Vagina (tissue), 2 donors: ENCODE measurements around the gene DNMT1. TPM values are rescaled to one million over a fixed set of nuclear protein-coding genes. Genes with fewer than 3 reads are reported as not detected.

Experiments used
- DNase-seq, 2 donors: peaks; one replicate each; pipeline ENCODE4 v3.0.0-alpha.2; 2017; ENCODE audit errors: extremely low spot score in 2 of 2
- H3K27ac ChIP-seq: fragments of 200-600 bp; sonication (generic); one replicate; pipeline ENCODE4 v1.5.1; 2019
- H3K27me3 ChIP-seq: fragments of 200-600 bp; sonication (generic); one replicate; pipeline ENCODE4 v1.5.1; 2019
- H3K36me3 ChIP-seq, 2 donors: fragments of 200-600 bp; sonication (generic); one replicate each; pipeline ENCODE4 v1.5.1; 2017 to 2019
- H3K4me1 ChIP-seq: fragments of 200-600 bp; sonication (generic); one replicate; pipeline ENCODE4 v1.5.1; 2019
- H3K4me3 ChIP-seq, 2 donors: fragments of 200-600 bp; sonication (generic); 1 replicate in 1 of 2; 2 replicates in 1 of 2; pipeline ENCODE4 v1.5.1; 2016 to 2019
- H3K9me3 ChIP-seq: fragments of 200-600 bp; sonication (generic); one replicate; pipeline ENCODE4 v1.5.1; 2019
- POLR2A ChIP-seq, 2 donors: fragments of 450-650 bp; IDR thresholded peaks; one replicate each; pipeline ENCODE4 v1.6.1; 2017; ENCODE audit warnings: antibody characterized with exemption in 2 of 2, mild to moderate bottlenecking in 2 of 2, moderate library complexity in 2 of 2
- POLR2AphosphoS5 ChIP-seq, 2 donors: sonication (generic); formaldehyde crosslinking; IDR thresholded peaks; one replicate each; pipeline ENCODE4 v1.9.0; 2017; ENCODE audit warnings: antibody characterized with exemption in 2 of 2, mild to moderate bottlenecking in 2 of 2, low read depth in 1 of 2; ENCODE audit not compliant: insufficient read depth in 1 of 2
- intact Hi-C: fragments of 100-400 bp; cut with DNase I; formaldehyde crosslinking; loops from one replicate; pipeline ENCODE4 v1.15.1; 2023
- total RNA-seq: library from RNA; depleted of rRNA; stranded (reverse); fragments of >200 nt; gene quantifications from one replicate; pipeline ENCODE4 v1.2.3, GENCODE V29; 2016
- TF ChIP-seq, protein P1 (sequence below), 3 experiments: fragments of 450-650 bp in 2 of 3; fragments of 200-600 bp in 1 of 3; sonication (generic) in 1 of 3; IDR thresholded peaks; one replicate each; pipeline ENCODE4 v1.5.1; 2017 to 2019; ENCODE audit warnings: antibody characterized with exemption in 3 of 3, mild to moderate bottlenecking in 2 of 3, moderate library complexity in 2 of 3

DNMT1 gene
- total RNA-seq, 1 donor from 2014 or later, result 36.8 TPM

DNA sequence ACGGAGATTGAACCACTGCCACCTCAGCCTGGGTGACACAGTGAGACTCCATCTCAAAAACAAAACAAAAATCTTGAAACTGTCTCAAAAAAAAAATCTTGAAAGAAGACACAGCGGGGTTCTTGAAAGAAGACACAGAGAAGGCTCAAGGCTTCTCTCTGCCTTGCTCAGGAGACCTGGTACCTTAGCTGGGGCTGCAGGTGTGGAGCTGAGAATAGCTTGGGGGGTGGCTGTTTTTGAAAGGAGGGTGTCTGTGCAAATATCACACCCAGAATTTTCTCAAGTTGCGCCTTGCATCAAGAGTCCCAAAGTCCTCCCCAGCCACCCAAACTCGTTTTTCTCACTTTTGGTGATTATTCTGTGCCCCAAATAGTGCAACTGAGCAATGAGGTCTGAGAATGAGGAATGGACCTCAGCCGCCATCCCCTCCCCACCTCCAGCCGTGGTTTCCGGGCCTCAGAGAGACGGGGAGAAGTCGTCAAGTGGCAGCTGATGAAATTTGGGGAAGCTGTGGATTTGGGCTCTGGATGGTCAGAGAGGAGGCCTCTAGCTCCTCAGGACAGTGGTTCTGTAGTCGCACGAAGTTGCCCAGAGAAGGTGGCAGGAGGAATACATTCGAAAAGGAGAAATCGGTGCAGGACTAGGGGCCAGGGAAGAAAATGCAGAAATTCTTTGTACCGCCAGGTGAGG lies 27.6 kb upstream of the DNMT1 start:
- no peak for DNase-seq
- Histone ChIP-seq H3K4me1 (peaks cover 27% of the 10 kb centered on the region), H3K4me3 (no peak overlapping the region), H3K27ac (no peak overlapping the region), H3K9me3 (no peaks in the 10 kb centered on the region), H3K36me3 (peaks cover 0 to 14% of the 10 kb centered on the region in 2 donors), H3K27me3 (no peaks in the 10 kb centered on the region)
- intact Hi-C loops, result no loop called here
- TF ChIP-seq, protein P1, sequence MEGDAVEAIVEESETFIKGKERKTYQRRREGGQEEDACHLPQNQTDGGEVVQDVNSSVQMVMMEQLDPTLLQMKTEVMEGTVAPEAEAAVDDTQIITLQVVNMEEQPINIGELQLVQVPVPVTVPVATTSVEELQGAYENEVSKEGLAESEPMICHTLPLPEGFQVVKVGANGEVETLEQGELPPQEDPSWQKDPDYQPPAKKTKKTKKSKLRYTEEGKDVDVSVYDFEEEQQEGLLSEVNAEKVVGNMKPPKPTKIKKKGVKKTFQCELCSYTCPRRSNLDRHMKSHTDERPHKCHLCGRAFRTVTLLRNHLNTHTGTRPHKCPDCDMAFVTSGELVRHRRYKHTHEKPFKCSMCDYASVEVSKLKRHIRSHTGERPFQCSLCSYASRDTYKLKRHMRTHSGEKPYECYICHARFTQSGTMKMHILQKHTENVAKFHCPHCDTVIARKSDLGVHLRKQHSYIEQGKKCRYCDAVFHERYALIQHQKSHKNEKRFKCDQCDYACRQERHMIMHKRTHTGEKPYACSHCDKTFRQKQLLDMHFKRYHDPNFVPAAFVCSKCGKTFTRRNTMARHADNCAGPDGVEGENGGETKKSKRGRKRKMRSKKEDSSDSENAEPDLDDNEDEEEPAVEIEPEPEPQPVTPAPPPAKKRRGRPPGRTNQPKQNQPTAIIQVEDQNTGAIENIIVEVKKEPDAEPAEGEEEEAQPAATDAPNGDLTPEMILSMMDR (IDR thresholded peaks at IDR 0.05), result no peak
- TF ChIP-seq POLR2AphosphoS5 (IDR thresholded peaks at IDR 0.05; ENCODE audit: insufficient read depth in 1 of 2, low read depth in 1 of 2) (no peak), POLR2A (IDR thresholded peaks at IDR 0.05) (no peak)

DNA sequence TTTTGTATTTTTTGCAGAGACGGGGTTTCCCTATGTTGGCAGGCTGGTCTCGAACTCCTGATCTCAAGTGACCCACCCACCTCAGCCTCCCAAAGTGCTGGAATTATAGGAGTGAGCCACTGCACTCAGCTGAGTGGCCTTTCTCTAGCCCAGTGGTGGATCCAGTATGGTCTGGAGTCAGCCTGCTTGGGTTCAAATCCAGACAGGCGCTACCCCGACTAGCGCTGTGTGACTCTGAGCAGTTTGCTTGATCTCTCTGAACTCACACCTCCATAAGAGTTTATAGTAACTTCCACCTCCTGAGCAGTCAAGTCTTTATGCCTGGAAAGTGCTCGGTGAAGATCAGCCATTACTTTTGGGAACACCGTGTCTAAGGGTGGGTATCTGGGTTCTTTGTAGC lies 25.9 kb upstream of the DNMT1 start:
- Histone ChIP-seq H3K27ac (no peak overlapping the region), H3K27me3 (no peaks in the 10 kb centered on the region)
- intact Hi-C loops, result no loop called here

DNA sequence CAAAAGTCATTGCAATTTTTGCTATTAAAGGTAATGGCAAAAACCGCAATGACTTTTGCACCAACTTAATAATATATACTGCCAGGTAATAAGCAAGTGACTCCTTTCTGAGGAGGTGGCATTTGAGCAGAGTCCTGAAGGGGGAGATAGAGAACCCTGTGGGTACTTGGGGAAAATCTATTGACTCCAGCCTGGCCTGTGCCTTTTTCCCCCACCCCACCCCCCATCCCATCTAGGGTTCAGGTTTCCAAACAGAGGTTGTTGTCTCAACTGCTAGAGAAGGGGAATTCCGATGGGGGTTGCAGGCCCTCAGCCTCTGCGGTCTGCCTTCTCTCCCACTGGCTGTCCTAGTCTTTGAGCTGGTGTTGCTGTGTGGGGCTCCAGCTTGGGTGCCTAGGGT lies 24.9 kb upstream of the DNMT1 start:
- DNase-seq, result no peak
- no peaks in the 10 kb centered on the region for H3K9me3 ChIP-seq
- H3K27me3 ChIP-seq, result no peaks in the 10 kb centered on the region
- peaks cover 0 to 14% of the 10 kb centered on the region in 2 donors for H3K36me3 ChIP-seq
- intact Hi-C loops, result loop anchor here (10.0 kb wide), 1 partner anchor 1565 kb away; no protein-coding TSS in a partner anchor
- no peak overlapping the region for H3K4me3 ChIP-seq
- TF ChIP-seq POLR2AphosphoS5 (IDR thresholded peaks at IDR 0.05; ENCODE audit: insufficient read depth in 1 of 2, low read depth in 1 of 2) (no peak), POLR2A (IDR thresholded peaks at IDR 0.05) (no peak)
- TF ChIP-seq, protein P1 (IDR thresholded peaks at IDR 0.05), result no peak
- H3K4me1 ChIP-seq, result peaks cover 11% of the 10 kb centered on the region
- H3K27ac ChIP-seq, result no peak overlapping the region

More for the DNA sequence above, 25.9 kb upstream of the DNMT1 start:
- TF ChIP-seq, protein P1 (IDR thresholded peaks at IDR 0.05), result no peak
- TF ChIP-seq POLR2A (IDR thresholded peaks at IDR 0.05) (no peak), POLR2AphosphoS5 (IDR thresholded peaks at IDR 0.05; ENCODE audit: insufficient read depth in 1 of 2, low read depth in 1 of 2) (no peak)
- Histone ChIP-seq H3K9me3 (no peaks in the 10 kb centered on the region), H3K36me3 (peaks cover 0 to 14% of the 10 kb centered on the region in 2 donors), H3K4me3 (no peak overlapping the region), H3K4me1 (peaks cover 18% of the 10 kb centered on the region)
- no peak for DNase-seq

DNA sequence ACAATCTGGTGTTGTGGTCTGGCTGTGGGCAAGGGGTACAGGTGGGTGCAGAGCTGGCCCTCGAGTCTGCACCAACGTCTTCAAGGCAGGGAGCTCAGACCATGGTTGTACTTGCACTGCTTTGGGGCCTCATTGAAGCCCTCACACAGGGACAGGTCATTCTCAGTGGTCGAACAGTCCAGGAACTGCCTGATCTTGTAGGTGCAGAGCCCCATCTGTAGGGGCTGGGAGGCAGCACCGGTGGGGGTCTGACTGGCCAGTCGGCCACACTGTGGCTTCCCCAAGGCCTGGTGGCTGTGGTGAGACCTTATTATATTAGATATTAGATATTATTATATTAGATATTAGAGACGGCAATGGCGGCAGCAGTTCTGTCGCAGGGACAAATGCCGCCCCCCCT lies 22.3 kb upstream of the DNMT1 start:
- no peak overlapping the region for H3K4me3 ChIP-seq

More for the DNA sequence above, 22.3 kb upstream of the DNMT1 start:
- H3K9me3 ChIP-seq, result no peaks in the 10 kb centered on the region
- intact Hi-C loops, result loop anchor here (10.0 kb wide), 1 partner anchor 1562 kb away; no protein-coding TSS in a partner anchor
- no peaks in the 10 kb centered on the region for H3K4me1 ChIP-seq
- no peak for DNase-seq
- H3K27ac ChIP-seq, result no peak overlapping the region
- TF ChIP-seq, protein P1 (IDR thresholded peaks at IDR 0.05), result no peak
- TF ChIP-seq POLR2A (IDR thresholded peaks at IDR 0.05) (no peak), POLR2AphosphoS5 (IDR thresholded peaks at IDR 0.05; ENCODE audit: insufficient read depth in 1 of 2, low read depth in 1 of 2) (no peak)
- H3K27me3 ChIP-seq, result no peaks in the 10 kb centered on the region
- no peaks in the 10 kb centered on the region for H3K36me3 ChIP-seq
